Left lung (tissue), 10 donors: Measurements from ENCODE around the gene FAM161A. TPM values are rescaled to one million over a fixed set of nuclear protein-coding genes. Genes with fewer than 3 reads are reported as not detected.
A peak's percentile ranks its signal among the peaks of the same experiment; 100 is the strongest.

Experiments
- ATAC-seq: fragments of 200-7000 bp; cut with Tn5 transposase; one replicate; pipeline ENCODE4 v1.9.1; 2020; ENCODE audit warnings: moderate library complexity
- DNase-seq, 4 donors: peaks; one replicate each; pipeline ENCODE4 v3.0.0-alpha.2; 2013 to 2020
- H3K27ac ChIP-seq, 2 donors: fragments of 200-600 bp; sonication (generic) in 1 of 2; one replicate each; pipeline versions ENCODE4 v1.5.0 to v1.8.0; 2020 to 2021
- H3K27me3 ChIP-seq, 2 donors: fragments of 200-600 bp; sonication (generic) in 1 of 2; one replicate each; pipeline versions ENCODE4 v1.5.0 to v1.8.0; 2020 to 2021
- H3K36me3 ChIP-seq, 2 donors: fragments of 200-600 bp; sonication (generic) in 1 of 2; one replicate each; pipeline versions ENCODE4 v1.5.0 to v1.8.0; 2020 to 2021
- H3K4me1 ChIP-seq, 2 donors: fragments of 200-600 bp; one replicate each; pipeline ENCODE4 v1.8.0; 2021
- H3K4me3 ChIP-seq, 2 donors: fragments of 200-600 bp; sonication (generic) in 1 of 2; one replicate each; pipeline versions ENCODE4 v1.5.0 to v1.8.0; 2020 to 2021; ENCODE audit warnings: mild to moderate bottlenecking in 1 of 2
- H3K9me3 ChIP-seq, 2 donors: fragments of 200-600 bp; sonication (generic) in 1 of 2; one replicate each; pipeline versions ENCODE4 v1.5.0 to v1.8.0; 2020 to 2021
- CTCF ChIP-seq, 2 donors: fragments of 200-600 bp; sonication (generic) in 1 of 2; IDR thresholded peaks; one replicate each; pipeline versions ENCODE4 v1.5.0 to v1.8.0; 2021; ENCODE audit warnings: antibody characterized with exemption in 2 of 2
- intact Hi-C, 2 donors: fragments of 100-400 bp; cut with DNase I; formaldehyde crosslinking; loops; one replicate each; pipeline versions ENCODE4 v1.11.2 to v1.14.2; 2022
- polyA plus RNA-seq, 6 donors: library from polyadenylated mRNA; unstranded; fragments of 120-200 nt; gene quantifications; one replicate each; pipeline ENCODE4 v1.2.1, GENCODE V29; 2013; ENCODE audit not compliant: insufficient read length in 6 of 6
- total RNA-seq, 2 donors: library from RNA; stranded (reverse); fragmentation: NEBNext Ultra II Directional; extraction: Animal tissue kit (Norgen Biotek cat#: 25700); gene quantifications; one replicate each; pipeline ENCODE4 v1.2.1, GENCODE V29; 2021
- donor health status: DM: no; HTN: yes; CAD: no.
- donor health status: DM: no; HTN: no; CAD: no.

Gene FAM161A
- total and polyA plus RNA-seq, 8 donors: 3.7 to 33.5 (median 26.3) TPM

GRCh38 chr2:61834893-61835292 is 19.0 kb downstream of the FAM161A start:
- TF ChIP-seq CTCF (IDR thresholded peaks at IDR 0.05): no peak
- Histone ChIP-seq H3K27me3 (no peaks in the 10 kb centered on the region), H3K4me1 (no peaks in the 10 kb centered on the region), H3K4me3 (no peak overlapping the region), H3K9me3 (no peaks in the 10 kb centered on the region), H3K27ac (no peak overlapping the region), H3K36me3 (no peaks in the 10 kb centered on the region)
- DNase-seq (no peak), ATAC-seq (no peak)
- intact Hi-C loops: no loop called here

GRCh38 chr2:61833971-61834370 is 19.9 kb downstream of the FAM161A start:
- Histone ChIP-seq H3K36me3 (no peaks in the 10 kb centered on the region), H3K4me3 (no peak overlapping the region), H3K27me3 (no peaks in the 10 kb centered on the region), H3K9me3 (no peaks in the 10 kb centered on the region), H3K4me1 (no peaks in the 10 kb centered on the region), H3K27ac (no peak overlapping the region)
- ATAC-seq: no peak
- intact Hi-C loops: no loop called here
- TF ChIP-seq CTCF (IDR thresholded peaks at IDR 0.05): no peak
- no peak for DNase-seq

DNA sequence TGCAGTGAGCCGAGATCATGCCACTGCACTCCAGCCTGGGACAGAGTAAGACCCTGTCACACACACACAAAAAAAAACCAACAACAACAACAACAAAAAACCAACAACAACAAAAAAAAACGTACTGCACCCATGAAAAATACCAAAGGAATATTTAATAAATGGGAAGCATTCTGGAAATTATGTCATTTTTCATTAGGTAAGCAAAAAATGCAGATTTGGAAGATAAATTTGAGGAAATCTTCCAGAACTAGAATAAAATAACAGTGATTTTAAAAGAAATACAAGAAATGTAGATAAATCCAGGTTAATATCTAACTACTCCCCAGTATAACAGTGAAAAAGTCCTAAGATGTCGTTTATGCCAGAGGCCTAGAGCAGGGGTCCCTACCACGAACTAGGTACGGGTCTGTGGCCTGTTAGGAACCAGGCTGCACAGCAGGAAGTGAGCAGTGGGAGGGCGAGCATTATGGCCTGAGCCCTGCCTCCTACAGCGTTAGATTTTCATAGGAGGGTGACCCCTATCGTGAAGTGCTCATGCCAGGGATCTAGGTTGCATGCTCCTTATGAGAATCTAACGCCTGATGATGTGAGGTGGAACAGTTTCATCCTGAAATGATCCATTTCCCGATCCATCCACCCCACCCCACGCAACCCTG is 21.5 kb downstream of the FAM161A start:
- intact Hi-C loops: no loop called here
- H3K9me3 ChIP-seq: no peaks in the 10 kb centered on the region
- no peaks in the 10 kb centered on the region for H3K36me3 ChIP-seq
- H3K4me3 ChIP-seq: no peak overlapping the region
- H3K27ac ChIP-seq: no peak overlapping the region
- H3K27me3 ChIP-seq: no peaks in the 10 kb centered on the region
- no peak for ATAC-seq
- H3K4me1 ChIP-seq: no peaks in the 10 kb centered on the region
- no peak for DNase-seq
- no peak for TF ChIP-seq CTCF (IDR thresholded peaks at IDR 0.05)

- no peak for TF ChIP-seq CTCF (IDR thresholded peaks at IDR 0.05)
- Histone ChIP-seq H3K27ac (no peak overlapping the region), H3K36me3 (no peaks in the 10 kb centered on the region), H3K4me1 (no peaks in the 10 kb centered on the region), H3K4me3 (no peak overlapping the region), H3K27me3 (no peaks in the 10 kb centered on the region), H3K9me3 (no peaks in the 10 kb centered on the region)
- intact Hi-C loops: no loop called here
- ATAC-seq (no peak), DNase-seq (no peak)
Observed at GRCh38 chr2:61822255-61822654, 31.6 kb downstream of the FAM161A start.

DNA sequence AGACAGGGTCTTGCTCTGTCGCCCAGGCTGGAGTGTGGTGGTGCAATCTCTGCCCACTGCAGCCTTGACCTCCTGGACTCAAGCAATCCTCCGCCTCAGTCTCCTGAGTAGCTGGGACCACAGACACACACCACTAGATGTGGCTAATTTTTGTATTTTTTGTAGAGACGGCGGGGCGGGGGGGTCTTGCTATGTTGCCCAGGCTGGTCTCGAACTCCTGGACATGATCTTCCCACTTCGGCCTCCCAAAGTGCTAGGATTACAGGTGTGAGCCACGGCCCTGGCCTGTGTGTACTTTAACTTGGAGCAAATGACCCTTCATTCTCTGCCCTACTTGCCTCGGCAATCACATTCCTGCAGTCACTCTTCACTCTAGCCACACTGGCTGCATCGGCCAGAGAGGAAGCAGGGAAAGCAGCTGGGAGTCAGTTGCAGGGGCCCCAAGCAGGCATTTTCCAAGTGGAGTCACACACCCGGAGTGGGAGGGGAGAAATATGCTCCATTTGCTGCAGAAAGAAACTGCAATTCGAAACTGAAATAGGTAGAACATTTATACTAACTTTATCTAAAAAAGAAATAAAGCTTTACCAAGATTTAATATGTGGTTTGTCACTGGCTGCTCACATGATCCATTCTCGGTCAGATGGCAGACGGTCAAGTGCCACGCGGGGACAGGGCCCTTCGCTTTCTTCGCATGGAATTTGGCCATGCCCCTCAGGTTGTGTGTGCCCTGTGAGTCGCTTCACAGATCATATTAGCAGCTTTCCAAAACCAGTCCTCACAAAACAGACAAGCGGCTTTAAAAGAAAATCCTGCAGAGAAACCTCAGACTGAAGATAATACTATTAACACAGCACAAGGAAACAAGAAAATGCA is 37.1 kb downstream of the FAM161A start:
- Histone ChIP-seq H3K4me1 (no peaks in the 10 kb centered on the region), H3K9me3 (no peaks in the 10 kb centered on the region), H3K4me3 (no peak overlapping the region), H3K27ac (no peak overlapping the region), H3K27me3 (no peaks in the 10 kb centered on the region), H3K36me3 (no peaks in the 10 kb centered on the region)
- DNase-seq (peak in 1 of 4 donors; percentile 7), ATAC-seq (peak; percentile 75)
- TF ChIP-seq CTCF (IDR thresholded peaks at IDR 0.05): no peak
- intact Hi-C loops: no loop called here
